Suprapubic skin (tissue), 3 donors: ENCODE data around the gene IMMP2L.

Source experiments
- EP300 ChIP-seq: sonication (generic); formaldehyde crosslinking; IDR thresholded peaks from one replicate; pipeline ENCODE4 v1.6.1; 2017; ENCODE audit warnings: antibody characterized with exemption
- TF ChIP-seq, protein P1 (sequence below), 2 donors: fragments of 200-600 bp in 1 of 2; fragments of 450-650 bp in 1 of 2; sonication (generic) in 1 of 2; IDR thresholded peaks; one replicate each; pipeline ENCODE4 v1.5.1; 2016 to 2019; ENCODE audit warnings: antibody characterized with exemption in 2 of 2, mild to moderate bottlenecking in 1 of 2, moderate library complexity in 1 of 2

DNA sequence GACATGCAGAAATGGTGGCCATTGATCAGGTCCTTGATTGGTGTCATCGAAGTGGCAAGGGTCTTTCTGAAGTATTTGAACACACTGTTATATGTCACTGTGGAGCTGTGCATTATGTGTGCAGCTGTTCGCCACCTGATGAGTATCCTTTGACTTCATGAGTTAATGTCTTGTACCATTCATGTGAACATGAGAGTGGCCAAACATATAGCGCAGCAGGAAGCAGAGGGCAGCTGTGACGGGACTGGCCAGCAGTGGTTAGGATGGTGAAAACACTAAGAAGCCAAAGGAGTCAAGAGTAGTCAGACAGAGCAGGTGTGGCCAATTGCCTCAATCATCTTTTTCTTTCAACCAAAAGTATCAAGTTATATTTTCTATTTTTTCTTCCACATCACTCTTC, 167.4 kb downstream of the IMMP2L start:
- TF ChIP-seq, protein P1, sequence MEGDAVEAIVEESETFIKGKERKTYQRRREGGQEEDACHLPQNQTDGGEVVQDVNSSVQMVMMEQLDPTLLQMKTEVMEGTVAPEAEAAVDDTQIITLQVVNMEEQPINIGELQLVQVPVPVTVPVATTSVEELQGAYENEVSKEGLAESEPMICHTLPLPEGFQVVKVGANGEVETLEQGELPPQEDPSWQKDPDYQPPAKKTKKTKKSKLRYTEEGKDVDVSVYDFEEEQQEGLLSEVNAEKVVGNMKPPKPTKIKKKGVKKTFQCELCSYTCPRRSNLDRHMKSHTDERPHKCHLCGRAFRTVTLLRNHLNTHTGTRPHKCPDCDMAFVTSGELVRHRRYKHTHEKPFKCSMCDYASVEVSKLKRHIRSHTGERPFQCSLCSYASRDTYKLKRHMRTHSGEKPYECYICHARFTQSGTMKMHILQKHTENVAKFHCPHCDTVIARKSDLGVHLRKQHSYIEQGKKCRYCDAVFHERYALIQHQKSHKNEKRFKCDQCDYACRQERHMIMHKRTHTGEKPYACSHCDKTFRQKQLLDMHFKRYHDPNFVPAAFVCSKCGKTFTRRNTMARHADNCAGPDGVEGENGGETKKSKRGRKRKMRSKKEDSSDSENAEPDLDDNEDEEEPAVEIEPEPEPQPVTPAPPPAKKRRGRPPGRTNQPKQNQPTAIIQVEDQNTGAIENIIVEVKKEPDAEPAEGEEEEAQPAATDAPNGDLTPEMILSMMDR (IDR thresholded peaks at IDR 0.05): no peak
- TF ChIP-seq EP300: no peak
